ENCODE data around the gene ST3GAL4. TPM values are rescaled to one million over a fixed set of nuclear protein-coding genes. Genes with fewer than 3 reads are reported as not detected.
A peak's percentile ranks its signal among the peaks of the same experiment; 100 is the strongest.

The ST3GAL4 gene
- polyA plus RNA-seq, 1 of the 3 experiments (the other 2 are of a cell fraction) = 32.0 TPM

DNA sequence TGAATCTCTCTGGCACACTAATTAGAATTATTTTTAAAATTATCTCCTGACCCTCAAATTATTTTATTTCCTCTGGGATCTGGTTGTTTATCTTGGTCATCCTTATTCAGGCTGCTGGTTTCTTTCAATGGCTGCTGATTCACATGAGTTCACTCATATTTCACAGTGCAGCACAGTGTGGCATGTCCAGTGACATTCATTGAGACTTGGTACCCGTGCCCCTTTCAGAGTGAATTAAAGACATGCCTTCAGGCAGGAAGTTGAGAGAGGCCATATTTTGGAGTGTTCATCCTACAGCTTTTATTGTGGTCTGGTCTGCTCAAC is 38.1 kb upstream of the ST3GAL4 start:
- Histone ChIP-seq H3K4me1 (ENCODE audit: control insufficient read depth in 1 of 2, insufficient read depth in 2 of 2, low read depth in 1 of 2, low read length in 1 of 2) (peaks cover 24 to 26% of the 10 kb centered on the region in 2 experiments), H3K9me3 (no peaks in the 10 kb centered on the region), H2AFZ (ENCODE audit: low read depth) (peak overlapping the region; percentile 66), H3K9ac (peak overlapping the region; percentile 44; the same call in 1 of the 2 replicates), H3K4me3 (ENCODE audit: low read depth in 2 of 2, low read length in 1 of 2) (no peak overlapping the region), H4K20me1 (ENCODE audit: insufficient read depth) (no peaks in the 10 kb centered on the region), H3K27me3 (ENCODE audit: insufficient read depth) (no peaks in the 10 kb centered on the region), H3K36me3 (replicated peaks in 1 of 2; ENCODE audit: control insufficient read depth in 1 of 2, insufficient read depth in 2 of 2, low read length in 1 of 2) (peaks cover 2 to 11% of the 10 kb centered on the region in 2 experiments), H3F3A (replicated peaks; ENCODE audit: insufficient read depth) (peaks cover 25% of the 10 kb centered on the region), H3K4me2 (peak overlapping the region; percentile 67), H3K79me2 (ENCODE audit: insufficient read depth) (peaks cover 3% of the 10 kb centered on the region; the same call in 1 of the 2 replicates), H3K27ac (ENCODE audit: low read depth in 2 of 2, low read length in 1 of 2) (peak overlapping the region; percentile 78 to 91), H3K9me2 (no peaks in the 10 kb centered on the region)
- no peak for DNase-seq
- ChIA-PET CTCF (interaction anchor here (1.5 kb wide), 1 partner anchor 163 kb away, joined by 8 read pairs; no protein-coding TSS in a partner anchor), POLR2A (interaction anchor here (0.7 kb wide), 1 partner anchor 13 kb away, joined by 3 read pairs; the partner anchor contains the start of gene DCPS)
- TF ChIP-seq TCF12 (IDR thresholded peaks at IDR 0.05) = peak; percentile 48; the same call in 1 of the 2 replicates
- no peak for TF ChIP-seq FOXJ3 (CRISPR knock-in tag; IDR thresholded peaks at IDR 0.05)
- WGBS (ENCODE audit: low lambda C conversion rate) = 18% methylated on average over 1 of the region's 1 CpG

DNA sequence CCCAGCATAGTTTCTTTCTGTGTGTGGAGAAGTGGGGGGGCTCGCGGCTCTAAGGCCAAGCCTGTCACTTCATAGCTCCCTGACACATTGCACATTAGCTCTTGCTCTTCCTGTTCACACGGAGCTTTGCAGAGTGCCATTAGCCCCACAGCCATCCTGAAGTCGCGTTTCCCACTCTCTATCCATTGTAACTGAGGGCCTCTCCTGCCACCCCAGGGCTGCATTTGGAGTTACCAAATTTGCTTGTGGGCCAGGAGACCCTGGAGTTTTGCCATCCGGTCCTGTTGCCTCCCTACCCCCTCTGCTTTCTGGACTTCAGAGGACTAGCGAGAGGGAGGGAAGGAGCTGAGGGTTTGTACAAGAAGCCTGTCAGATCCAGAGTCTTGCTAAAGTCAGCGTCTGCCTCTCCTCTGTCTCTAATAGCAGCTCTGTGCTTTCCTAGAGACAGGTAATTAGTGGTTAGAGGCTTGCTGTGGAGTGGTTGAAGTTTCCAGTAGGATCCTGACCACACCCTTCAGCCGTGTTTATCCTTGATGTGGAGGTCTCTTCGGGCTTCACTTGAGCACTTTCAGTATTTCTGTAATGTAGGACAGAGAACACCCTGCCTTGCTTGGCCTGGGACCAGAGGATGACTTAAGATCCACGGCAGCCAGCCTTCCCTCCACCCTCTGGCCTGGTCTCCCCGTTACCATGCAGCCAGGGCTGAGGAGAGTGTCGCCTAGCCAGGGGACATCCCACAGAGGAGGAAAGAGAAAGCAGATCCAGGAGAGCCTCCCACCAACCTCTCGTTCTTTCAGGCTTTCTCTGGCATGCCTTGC is 37.5 kb upstream of the ST3GAL4 start:
- H3K9me2 ChIP-seq = no peaks in the 10 kb centered on the region
- H3F3A ChIP-seq (replicated peaks; ENCODE audit: insufficient read depth) = peaks cover 25% of the 10 kb centered on the region
- 55% methylated on average over 14 of the region's 14 CpGs for WGBS (ENCODE audit: low lambda C conversion rate)
- peak overlapping the region; percentile 67 for H3K4me2 ChIP-seq
- H2AFZ ChIP-seq (ENCODE audit: low read depth) = peak overlapping the region; percentile 66
- peak overlapping the region; percentile 78 to 91 for H3K27ac ChIP-seq (ENCODE audit: low read depth in 2 of 2, low read length in 1 of 2)
- no peaks in the 10 kb centered on the region for H3K27me3 ChIP-seq (ENCODE audit: insufficient read depth)
- H3K4me3 ChIP-seq (ENCODE audit: low read depth in 2 of 2, low read length in 1 of 2) = no peak overlapping the region
- peaks cover 24 to 26% of the 10 kb centered on the region in 2 experiments for H3K4me1 ChIP-seq (ENCODE audit: control insufficient read depth in 1 of 2, insufficient read depth in 2 of 2, low read depth in 1 of 2, low read length in 1 of 2)
- peak overlapping the region; percentile 44; the same call in 1 of the 2 replicates for H3K9ac ChIP-seq
- TF ChIP-seq NFIC (IDR thresholded peaks at IDR 0.05; ENCODE audit: borderline replicate concordance) (0 out of 2 replicates have a peak, but pooled peaks have one; percentile 46), FOSL2 (IDR thresholded peaks at IDR 0.05; ENCODE audit: borderline replicate concordance, low read depth) (no peak)
- no peaks in the 10 kb centered on the region for H3K9me3 ChIP-seq
- H3K36me3 ChIP-seq (replicated peaks in 1 of 2; ENCODE audit: control insufficient read depth in 1 of 2, insufficient read depth in 2 of 2, low read length in 1 of 2) = peaks cover 2 to 5% of the 10 kb centered on the region in 2 experiments
- POLR2A ChIA-PET = interaction anchor here (0.7 kb wide), 1 partner anchor 14 kb away, joined by 3 read pairs; the partner anchor contains the start of gene DCPS
- no peaks in the 10 kb centered on the region for H4K20me1 ChIP-seq (ENCODE audit: insufficient read depth)
- peak; percentile 34 for DNase-seq
- H3K79me2 ChIP-seq (ENCODE audit: insufficient read depth) = peaks cover 3% of the 10 kb centered on the region; the same call in 1 of the 2 replicates
- CTCF ChIA-PET = interaction anchor here (1.5 to 2.5 kb wide), 3 partner anchors 8 to 163 kb away, joined by 3 to 33 read pairs (median 8); no protein-coding TSS in a partner anchor

DNA sequence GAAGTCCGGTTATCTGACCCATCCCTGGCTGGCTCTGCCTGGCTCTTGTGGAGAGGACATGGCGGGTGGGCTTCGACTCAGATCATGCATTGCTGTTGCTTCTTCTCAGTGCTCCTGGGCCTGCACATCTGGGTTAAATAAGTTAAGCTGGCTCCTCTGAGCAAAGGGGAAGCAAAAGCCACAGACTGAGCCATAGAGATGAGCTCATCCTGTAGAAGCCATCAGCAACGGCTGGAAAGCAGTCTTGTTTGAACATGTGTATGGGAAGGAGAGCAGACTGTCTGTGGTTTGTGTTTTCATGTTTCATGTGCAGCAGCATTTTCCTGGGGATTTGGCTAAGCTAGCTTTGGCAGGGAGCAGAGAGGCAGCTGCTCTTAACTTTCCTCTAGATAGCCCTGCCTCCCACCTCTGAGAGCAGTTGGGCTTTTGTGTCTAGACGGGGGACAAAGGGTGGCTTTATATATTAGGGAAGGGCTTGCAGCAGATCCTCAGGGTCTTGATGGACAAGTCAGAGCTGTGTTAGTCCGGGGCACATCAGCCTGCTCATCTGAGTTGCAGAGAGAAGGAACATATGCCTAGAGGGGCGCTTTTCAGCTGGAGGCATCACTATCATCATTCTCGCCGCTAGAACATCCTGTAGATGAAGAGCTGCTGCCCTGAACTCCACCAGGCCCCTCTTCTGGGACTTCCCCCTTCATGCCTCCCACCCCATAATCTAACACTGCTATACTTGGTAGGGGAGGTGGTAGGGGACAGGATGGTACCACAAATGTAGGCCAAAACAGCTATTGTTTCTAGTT is 36.7 kb upstream of the ST3GAL4 start:
- Histone ChIP-seq H3K36me3 (replicated peaks in 1 of 2; ENCODE audit: control insufficient read depth in 1 of 2, insufficient read depth in 2 of 2, low read length in 1 of 2) (peaks cover 0 to 5% of the 10 kb centered on the region in 2 experiments), H3K9me3 (no peaks in the 10 kb centered on the region), H3K27me3 (ENCODE audit: insufficient read depth) (no peaks in the 10 kb centered on the region), H3K9ac (peak overlapping the region; percentile 44; the same call in 1 of the 2 replicates), H3K9me2 (no peaks in the 10 kb centered on the region), H2AFZ (ENCODE audit: low read depth) (peak overlapping the region; percentile 66), H3K4me3 (ENCODE audit: low read depth in 2 of 2, low read length in 1 of 2) (no peak overlapping the region), H3K79me2 (ENCODE audit: insufficient read depth) (peaks cover 3% of the 10 kb centered on the region; the same call in 1 of the 2 replicates), H3K4me2 (peak overlapping the region; percentile 67), H3K27ac (ENCODE audit: low read depth in 2 of 2, low read length in 1 of 2) (peak overlapping the region; percentile 78 to 91), H3F3A (replicated peaks; ENCODE audit: insufficient read depth) (peaks cover 25% of the 10 kb centered on the region), H4K20me1 (ENCODE audit: insufficient read depth) (no peaks in the 10 kb centered on the region), H3K4me1 (ENCODE audit: control insufficient read depth in 1 of 2, insufficient read depth in 2 of 2, low read depth in 1 of 2, low read length in 1 of 2) (peaks cover 24 to 26% of the 10 kb centered on the region in 2 experiments)
- 60% methylated on average over 9 of the region's 9 CpGs for WGBS (ENCODE audit: low lambda C conversion rate)
- ChIA-PET POLR2A (interaction anchor here (0.8 kb wide), 1 partner anchor 12 kb away, joined by 3 read pairs; no protein-coding TSS in a partner anchor), CTCF (interaction anchor here (0.9 to 2.5 kb wide), 7 partner anchors 9 to 672 kb away, joined by 3 to 33 read pairs (median 5); no protein-coding TSS in a partner anchor)
- peak; percentile 46 for DNase-seq
- TF ChIP-seq, protein P1, sequence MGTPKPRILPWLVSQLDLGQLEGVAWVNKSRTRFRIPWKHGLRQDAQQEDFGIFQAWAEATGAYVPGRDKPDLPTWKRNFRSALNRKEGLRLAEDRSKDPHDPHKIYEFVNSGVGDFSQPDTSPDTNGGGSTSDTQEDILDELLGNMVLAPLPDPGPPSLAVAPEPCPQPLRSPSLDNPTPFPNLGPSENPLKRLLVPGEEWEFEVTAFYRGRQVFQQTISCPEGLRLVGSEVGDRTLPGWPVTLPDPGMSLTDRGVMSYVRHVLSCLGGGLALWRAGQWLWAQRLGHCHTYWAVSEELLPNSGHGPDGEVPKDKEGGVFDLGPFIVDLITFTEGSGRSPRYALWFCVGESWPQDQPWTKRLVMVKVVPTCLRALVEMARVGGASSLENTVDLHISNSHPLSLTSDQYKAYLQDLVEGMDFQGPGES (IDR thresholded peaks at IDR 0.05; ENCODE audit: low read depth, low read length) = no peak
- TF ChIP-seq FOXJ3 (CRISPR knock-in tag; IDR thresholded peaks at IDR 0.05) (no peak), FOXM1 (IDR thresholded peaks at IDR 0.05; ENCODE audit: low read depth) (0 out of 2 replicates have a peak, but pooled peaks have one; percentile 41), ELF1 (IDR thresholded peaks at IDR 0.05) (no peak), MXI1 (IDR thresholded peaks at IDR 0.05; ENCODE audit: low read depth, low read length) (0 out of 2 replicates have a peak, but pooled peaks have one; percentile 32), RFX5 (IDR thresholded peaks at IDR 0.05; ENCODE audit: low read length) (no peak)
- TF ChIP-seq, protein P2, sequence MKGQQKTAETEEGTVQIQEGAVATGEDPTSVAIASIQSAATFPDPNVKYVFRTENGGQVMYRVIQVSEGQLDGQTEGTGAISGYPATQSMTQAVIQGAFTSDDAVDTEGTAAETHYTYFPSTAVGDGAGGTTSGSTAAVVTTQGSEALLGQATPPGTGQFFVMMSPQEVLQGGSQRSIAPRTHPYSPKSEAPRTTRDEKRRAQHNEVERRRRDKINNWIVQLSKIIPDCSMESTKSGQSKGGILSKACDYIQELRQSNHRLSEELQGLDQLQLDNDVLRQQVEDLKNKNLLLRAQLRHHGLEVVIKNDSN (IDR thresholded peaks at IDR 0.05; ENCODE audit: borderline replicate concordance, low read depth) = no peak
- TF ChIP-seq, protein P3, sequence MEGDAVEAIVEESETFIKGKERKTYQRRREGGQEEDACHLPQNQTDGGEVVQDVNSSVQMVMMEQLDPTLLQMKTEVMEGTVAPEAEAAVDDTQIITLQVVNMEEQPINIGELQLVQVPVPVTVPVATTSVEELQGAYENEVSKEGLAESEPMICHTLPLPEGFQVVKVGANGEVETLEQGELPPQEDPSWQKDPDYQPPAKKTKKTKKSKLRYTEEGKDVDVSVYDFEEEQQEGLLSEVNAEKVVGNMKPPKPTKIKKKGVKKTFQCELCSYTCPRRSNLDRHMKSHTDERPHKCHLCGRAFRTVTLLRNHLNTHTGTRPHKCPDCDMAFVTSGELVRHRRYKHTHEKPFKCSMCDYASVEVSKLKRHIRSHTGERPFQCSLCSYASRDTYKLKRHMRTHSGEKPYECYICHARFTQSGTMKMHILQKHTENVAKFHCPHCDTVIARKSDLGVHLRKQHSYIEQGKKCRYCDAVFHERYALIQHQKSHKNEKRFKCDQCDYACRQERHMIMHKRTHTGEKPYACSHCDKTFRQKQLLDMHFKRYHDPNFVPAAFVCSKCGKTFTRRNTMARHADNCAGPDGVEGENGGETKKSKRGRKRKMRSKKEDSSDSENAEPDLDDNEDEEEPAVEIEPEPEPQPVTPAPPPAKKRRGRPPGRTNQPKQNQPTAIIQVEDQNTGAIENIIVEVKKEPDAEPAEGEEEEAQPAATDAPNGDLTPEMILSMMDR (IDR thresholded peaks at IDR 0.05) = no peak
